OCI-M1 (cell line): ENCODE data around the gene TMEM198.

Experiments used
- DNase-seq: peaks from one replicate; lab custom pipeline; 2025; lab: John Stamatoyannopoulos, UW

Gene TMEM198

GRCh38 chr2:219562049-219563020, 18.5 kb downstream of the TMEM198 start:
- no peak for DNase-seq

GRCh38 chr2:219563271-219563928, 19.6 kb downstream of the TMEM198 start:
- DNase-seq, result no peak

- DNase-seq, result no peak
These were observed 21.6 kb downstream of the TMEM198 start for GRCh38 chr2:219565130-219566080.

GRCh38 chr2:219566640-219567039, 22.8 kb downstream of the TMEM198 start:
- no peak for DNase-seq

GRCh38 chr2:219567131-219567530, 23.3 kb downstream of the TMEM198 start:
- no peak for DNase-seq

- DNase-seq, result no peak
These were observed 24.0 kb downstream of the TMEM198 start for GRCh38 chr2:219567791-219568361.

GRCh38 chr2:219569041-219569440, 25.2 kb downstream of the TMEM198 start:
- no peak for DNase-seq

- no peak for DNase-seq
These were observed 25.8 kb downstream of the TMEM198 start for GRCh38 chr2:219569635-219570034.

GRCh38 chr2:219570194-219570923, 26.5 kb downstream of the TMEM198 start:
- peak; percentile 24 for DNase-seq

GRCh38 chr2:219570924-219571310, 27.1 kb downstream of the TMEM198 start:
- no peak for DNase-seq

GRCh38 chr2:219571311-219572236, 27.7 kb downstream of the TMEM198 start, which contains the start of gene OBSL1:
OBSL1 (minus strand) TSS chr2:219571539; CDS start chr2:219571232, 307 bp downstream.
- peak; percentile 94 for DNase-seq

- DNase-seq, result peak; percentile 13
These were observed 28.6 kb downstream of the TMEM198 start, which contains the start of gene INHA for GRCh38 chr2:219572237-219573001. INHA (plus strand) TSS chr2:219572310; CDS start chr2:219572375, 65 bp downstream.

- DNase-seq, result no peak
These were observed 29.3 kb downstream of the TMEM198 start for GRCh38 chr2:219573166-219573565.

- no peak for DNase-seq
These were observed 30.9 kb downstream of the TMEM198 start for GRCh38 chr2:219574484-219575311.

GRCh38 chr2:219575566-219576504, 32.0 kb downstream of the TMEM198 start:
- peak; percentile 12 for DNase-seq

- no peak for DNase-seq
These were observed 32.9 kb downstream of the TMEM198 start for GRCh38 chr2:219576505-219577388.
